IPS-15b (cell line): ENCODE results near the gene ATMIN.

Experiments used
- H3K27me3 ChIP-seq: one replicate; pipeline ENCODE4 v1.6.1; 2013; ENCODE audit warnings: low read length; ENCODE audit not compliant: control insufficient read depth, insufficient read depth
- H3K36me3 ChIP-seq: one replicate; pipeline ENCODE4 v1.6.1; 2013; ENCODE audit warnings: low read length; ENCODE audit not compliant: control insufficient read depth, insufficient read depth
- H3K4me1 ChIP-seq: one replicate; pipeline ENCODE4 v1.6.1; 2013; ENCODE audit warnings: mild to moderate bottlenecking, low read length; ENCODE audit not compliant: control insufficient read depth, insufficient read depth
- H3K4me3 ChIP-seq: one replicate; pipeline ENCODE4 v1.5.1; 2013; ENCODE audit warnings: low read depth, low read length
- H3K9ac ChIP-seq: one replicate; pipeline ENCODE4 v1.6.1; 2013; ENCODE audit warnings: low read depth, mild to moderate bottlenecking, low read length
- H3K9me3 ChIP-seq: one replicate; pipeline ENCODE4 v1.6.1; 2013; ENCODE audit warnings: mild to moderate bottlenecking, low read length; ENCODE audit not compliant: control insufficient read depth, insufficient read depth

ATMIN gene

DNA sequence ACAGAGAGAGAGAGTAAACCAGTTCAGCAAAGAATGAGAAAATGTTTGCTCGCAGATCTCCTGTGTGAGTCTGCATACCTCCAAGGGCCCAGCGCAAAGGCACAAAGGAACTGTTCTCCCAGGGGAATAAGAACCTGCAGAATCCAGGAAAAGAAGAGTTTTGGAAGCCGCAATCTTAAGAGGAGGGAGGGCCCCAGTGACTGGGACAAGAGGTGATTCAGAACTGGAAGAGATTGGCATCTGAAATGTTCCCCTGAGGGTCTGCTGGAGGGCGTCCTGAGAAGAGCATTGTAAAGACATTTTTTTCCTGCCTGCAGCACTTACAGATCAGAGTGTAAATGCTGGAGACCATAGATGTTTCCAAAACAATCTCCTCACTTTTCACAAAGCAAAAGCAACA lies 6.1 kb downstream of the ATMIN start:
- H3K36me3 ChIP-seq = peaks cover 8% of the 10 kb centered on the region
- no peaks in the 10 kb centered on the region for H3K9me3 ChIP-seq
- H3K4me1 ChIP-seq = no peaks in the 10 kb centered on the region

DNA sequence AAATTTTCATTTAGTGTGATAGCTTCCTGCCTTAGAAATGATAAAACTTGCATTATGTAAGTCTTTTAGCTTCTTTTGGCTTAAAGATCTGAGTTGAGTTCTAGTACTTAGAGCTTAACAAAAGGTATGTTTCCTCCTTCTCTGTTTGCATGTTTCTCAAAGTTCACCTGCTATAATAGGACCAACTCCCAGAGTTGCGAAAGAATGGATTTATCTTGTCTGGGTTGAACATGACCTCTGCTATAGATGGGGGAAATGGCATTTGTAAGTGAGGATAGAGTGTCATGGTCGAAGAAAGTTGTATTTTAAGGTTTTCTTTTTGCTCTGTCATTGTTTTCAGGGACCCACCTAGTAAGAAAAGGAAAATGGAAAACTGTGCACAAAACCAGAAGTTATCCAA lies 7.2 kb downstream of the ATMIN start:
- no peaks in the 10 kb centered on the region for H3K27me3 ChIP-seq
- no peaks in the 10 kb centered on the region for H3K4me1 ChIP-seq
- H3K9ac ChIP-seq = no peak overlapping the region
- H3K4me3 ChIP-seq = no peak overlapping the region
- H3K36me3 ChIP-seq = peaks cover 8% of the 10 kb centered on the region
- no peaks in the 10 kb centered on the region for H3K9me3 ChIP-seq

More for the DNA sequence above, 6.1 kb downstream of the ATMIN start:
- Histone ChIP-seq H3K4me3 (no peak overlapping the region), H3K27me3 (no peaks in the 10 kb centered on the region), H3K9ac (no peak overlapping the region)

DNA sequence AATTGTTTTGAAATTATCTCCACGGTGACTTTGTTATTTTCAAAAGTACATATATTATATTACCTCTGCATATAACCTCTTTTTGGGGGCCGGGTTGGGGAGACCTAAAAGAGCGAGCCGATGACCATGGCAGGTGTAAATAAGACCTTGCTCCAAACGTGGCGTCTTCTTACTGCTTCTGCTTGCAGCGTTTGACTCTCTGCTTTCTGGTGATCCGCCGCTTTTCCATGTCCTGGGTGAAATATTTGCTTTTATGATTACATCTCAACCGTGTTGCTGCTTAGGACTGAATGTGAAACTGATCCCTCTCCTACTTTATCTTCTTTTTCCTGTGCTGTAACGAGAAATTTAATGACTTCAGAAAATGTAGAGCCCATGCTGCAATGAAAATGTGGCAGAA lies 18.1 kb downstream of the ATMIN start:
- no peak overlapping the region for H3K9ac ChIP-seq
- no peaks in the 10 kb centered on the region for H3K4me1 ChIP-seq
- H3K9me3 ChIP-seq = no peaks in the 10 kb centered on the region
- no peaks in the 10 kb centered on the region for H3K36me3 ChIP-seq
- no peak overlapping the region for H3K4me3 ChIP-seq
- no peaks in the 10 kb centered on the region for H3K27me3 ChIP-seq

DNA sequence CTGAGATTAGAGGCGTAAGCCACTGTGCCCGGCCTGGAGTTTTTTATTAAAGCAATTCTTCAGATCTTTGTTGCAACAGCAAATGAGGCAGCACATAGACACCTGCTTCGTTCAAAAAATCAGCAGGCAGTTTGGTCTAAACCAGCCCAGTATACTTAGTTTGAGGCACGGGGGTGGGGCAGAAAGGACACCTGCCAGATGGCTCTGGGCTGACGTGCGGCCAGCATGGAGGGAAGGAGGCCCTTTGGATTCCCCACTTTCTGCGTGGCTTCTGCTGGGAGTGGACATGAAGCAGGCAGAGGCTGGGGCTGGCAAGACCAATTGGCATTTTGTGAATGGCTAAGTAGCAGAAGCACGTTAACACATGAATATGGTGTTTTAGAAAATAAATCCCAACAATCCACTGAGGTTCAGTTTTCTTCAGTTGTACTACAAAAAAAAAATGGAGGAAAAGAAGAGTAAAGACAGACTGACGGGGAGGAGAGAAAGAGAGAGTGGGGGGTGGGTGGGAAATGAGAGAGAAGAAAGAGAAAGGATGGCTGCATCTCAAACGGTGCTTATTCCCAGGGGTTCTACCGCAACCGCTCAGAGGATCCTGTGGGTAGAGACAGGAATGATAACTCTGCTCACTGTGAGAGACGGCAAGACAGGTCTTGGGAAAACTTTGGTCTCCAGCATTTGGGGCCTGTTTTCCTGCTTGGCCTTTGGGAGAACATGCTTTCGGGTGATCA lies 25.1 kb downstream of the ATMIN start:
- Histone ChIP-seq H3K4me1 (peaks cover 5% of the 10 kb centered on the region), H3K27me3 (no peaks in the 10 kb centered on the region), H3K9ac (no peak overlapping the region), H3K9me3 (no peaks in the 10 kb centered on the region), H3K4me3 (no peak overlapping the region), H3K36me3 (no peaks in the 10 kb centered on the region)

DNA sequence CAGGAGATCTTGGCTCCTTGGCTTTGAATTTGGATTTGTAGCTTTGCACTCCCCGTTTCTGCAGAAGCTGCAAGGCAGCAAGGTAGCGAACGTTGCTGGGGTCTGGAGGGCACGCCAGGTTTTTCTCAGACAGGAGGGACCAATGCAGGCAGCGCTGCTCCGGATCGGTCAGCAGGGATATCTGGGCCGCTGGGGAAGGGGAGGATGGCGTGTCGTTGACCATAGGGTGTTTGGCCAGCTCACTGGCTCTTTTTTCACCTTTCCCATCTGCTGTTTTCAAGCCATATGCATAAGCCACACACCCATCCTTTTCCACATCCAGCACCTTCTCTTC lies 25.6 kb downstream of the ATMIN start:
- no peaks in the 10 kb centered on the region for H3K36me3 ChIP-seq
- H3K9me3 ChIP-seq = no peaks in the 10 kb centered on the region
- H3K4me1 ChIP-seq = peaks cover 5% of the 10 kb centered on the region
- no peak overlapping the region for H3K9ac ChIP-seq
- no peak overlapping the region for H3K4me3 ChIP-seq
- H3K27me3 ChIP-seq = no peaks in the 10 kb centered on the region

DNA sequence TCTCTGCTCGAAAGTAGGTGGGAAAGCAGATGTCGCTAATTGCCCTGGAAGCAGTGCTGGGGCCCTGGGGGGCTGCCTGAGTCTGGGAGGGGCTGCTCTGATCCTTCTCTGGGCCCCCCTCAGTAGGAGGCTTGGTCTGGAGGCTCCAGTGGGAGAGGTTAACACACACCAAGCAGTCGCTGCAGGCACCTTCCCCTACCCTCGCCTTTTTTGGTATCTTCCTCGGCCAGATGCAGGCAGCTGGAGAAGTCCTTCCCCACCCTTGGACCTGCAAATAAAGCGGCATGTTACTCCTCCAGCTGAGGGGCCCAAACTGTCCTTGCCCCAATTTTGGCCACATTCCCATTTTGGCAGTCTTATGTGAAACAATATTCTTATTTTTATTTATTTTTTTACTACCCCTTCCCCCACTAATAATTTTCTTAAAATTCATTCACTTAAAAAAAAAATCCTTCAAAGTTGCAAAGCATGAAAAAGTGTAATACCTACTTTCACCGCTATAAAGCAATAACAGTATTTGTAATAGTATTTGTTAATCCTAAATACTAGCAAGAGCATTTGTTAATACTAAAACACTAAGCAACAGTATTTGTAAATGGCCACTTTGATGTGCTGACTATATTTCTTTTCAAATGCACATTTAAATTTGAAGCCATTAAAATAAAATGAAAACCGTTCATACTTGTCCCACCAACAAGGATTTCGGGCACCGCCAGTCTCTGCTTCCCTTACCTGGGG lies 26.4 kb downstream of the ATMIN start:
- Histone ChIP-seq H3K4me3 (no peak overlapping the region), H3K27me3 (no peaks in the 10 kb centered on the region), H3K4me1 (peaks cover 5% of the 10 kb centered on the region), H3K9ac (no peak overlapping the region), H3K36me3 (no peaks in the 10 kb centered on the region), H3K9me3 (no peaks in the 10 kb centered on the region)

DNA sequence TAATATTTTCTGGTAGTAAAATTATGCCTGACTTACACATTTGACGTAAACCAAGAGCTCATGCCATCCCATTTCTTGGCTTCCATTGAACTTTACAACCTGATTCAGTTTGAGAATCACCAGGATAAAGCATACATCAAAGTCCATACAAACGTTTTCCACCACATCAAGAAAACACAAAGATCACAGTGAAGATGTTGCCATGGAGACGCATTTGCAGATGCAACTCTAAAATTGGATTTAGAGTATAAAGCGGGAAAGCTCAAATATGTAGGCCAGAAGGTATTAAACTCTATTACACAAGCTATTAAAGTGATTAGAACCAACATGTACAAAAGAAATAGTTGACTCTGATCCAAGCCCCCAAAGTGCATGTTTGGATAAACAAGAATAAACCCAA lies 31.0 kb downstream of the ATMIN start:
- H3K4me1 ChIP-seq = no peaks in the 10 kb centered on the region
- H3K9me3 ChIP-seq = no peaks in the 10 kb centered on the region
- H3K9ac ChIP-seq = no peak overlapping the region
- no peak overlapping the region for H3K4me3 ChIP-seq
- no peaks in the 10 kb centered on the region for H3K27me3 ChIP-seq
- no peaks in the 10 kb centered on the region for H3K36me3 ChIP-seq

DNA sequence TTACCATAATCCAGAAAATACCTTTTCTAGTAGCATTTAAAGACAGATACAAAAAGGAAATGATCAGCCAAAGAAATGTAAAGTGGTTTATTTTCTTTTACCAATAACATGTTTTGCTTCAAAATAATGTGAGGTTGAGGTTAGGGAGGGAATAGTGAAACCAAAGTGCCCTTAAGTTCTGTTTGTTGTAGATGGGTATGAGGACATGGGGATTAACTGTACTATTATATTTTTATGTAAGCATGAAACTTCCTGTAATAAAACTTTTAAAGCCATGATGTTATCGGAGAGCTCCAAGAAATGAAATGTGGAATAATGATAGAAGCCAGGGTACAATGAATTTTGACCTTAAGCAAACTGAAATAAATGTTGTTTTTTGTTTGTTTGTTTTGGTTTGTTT lies 31.5 kb downstream of the ATMIN start:
- no peaks in the 10 kb centered on the region for H3K4me1 ChIP-seq
- no peak overlapping the region for H3K9ac ChIP-seq
- no peaks in the 10 kb centered on the region for H3K9me3 ChIP-seq
- no peaks in the 10 kb centered on the region for H3K27me3 ChIP-seq
- H3K4me3 ChIP-seq = no peak overlapping the region
- no peaks in the 10 kb centered on the region for H3K36me3 ChIP-seq

DNA sequence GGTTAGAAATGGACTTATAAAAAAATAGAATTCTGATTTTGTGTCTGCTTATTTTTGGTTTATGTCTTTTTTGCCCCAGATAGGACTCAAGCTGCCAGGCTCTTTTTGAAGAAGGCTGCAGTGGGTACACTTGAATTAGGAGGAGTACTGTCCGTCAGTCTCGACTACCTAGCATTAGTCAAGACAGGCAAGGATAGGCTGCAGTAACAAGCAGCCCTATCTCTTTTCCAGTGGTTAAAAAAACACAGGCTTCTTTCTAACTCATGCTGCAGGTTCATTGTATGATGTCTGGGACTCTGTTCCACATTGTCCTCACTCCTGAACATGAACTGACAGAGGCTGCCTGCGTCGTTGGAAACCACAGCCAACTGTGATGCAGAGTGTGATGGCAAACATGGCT lies 33.4 kb downstream of the ATMIN start:
- Histone ChIP-seq H3K36me3 (no peaks in the 10 kb centered on the region), H3K4me1 (no peaks in the 10 kb centered on the region), H3K9me3 (no peaks in the 10 kb centered on the region), H3K9ac (no peak overlapping the region), H3K4me3 (no peak overlapping the region), H3K27me3 (no peaks in the 10 kb centered on the region)

DNA sequence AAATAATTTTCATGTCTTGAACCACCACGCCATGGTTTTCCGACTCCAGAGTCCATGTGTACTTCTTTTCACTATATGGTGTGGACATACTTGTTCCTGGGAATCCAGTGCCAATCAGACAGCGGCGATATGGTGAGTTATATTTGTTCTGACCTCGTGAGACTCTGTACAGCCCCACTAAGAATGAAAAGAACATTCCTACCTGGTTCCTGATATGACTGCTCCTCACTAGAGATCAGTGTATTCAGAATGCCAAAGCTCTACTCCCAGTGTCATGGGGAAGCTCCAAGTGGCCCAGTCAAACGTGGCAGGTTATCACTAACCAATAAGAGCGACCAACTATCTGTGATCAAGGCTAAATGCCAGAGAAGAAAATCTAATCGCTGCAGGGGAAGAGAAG lies 35.3 kb downstream of the ATMIN start:
- Histone ChIP-seq H3K9me3 (no peaks in the 10 kb centered on the region), H3K4me3 (no peak overlapping the region), H3K36me3 (no peaks in the 10 kb centered on the region), H3K9ac (no peak overlapping the region), H3K4me1 (no peaks in the 10 kb centered on the region), H3K27me3 (no peaks in the 10 kb centered on the region)

DNA sequence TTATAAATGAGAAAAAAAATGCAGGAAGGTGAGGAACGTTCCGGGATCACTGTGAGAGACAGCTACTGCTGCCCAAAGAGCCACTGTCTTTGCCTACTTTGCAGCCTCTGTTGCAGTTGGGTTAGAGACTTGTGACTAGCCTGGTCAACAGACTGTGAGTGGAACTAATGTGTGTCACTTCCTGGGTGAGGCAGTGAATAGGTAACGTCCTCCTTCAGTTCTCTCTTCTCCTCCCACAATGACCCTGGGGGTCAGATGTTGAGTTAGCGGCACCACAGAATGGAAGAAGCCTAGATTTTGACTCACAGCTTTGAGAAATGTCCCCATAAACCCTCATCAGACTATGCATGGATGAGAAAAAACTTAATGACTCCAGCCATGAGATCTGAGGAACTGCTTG lies 36.2 kb downstream of the ATMIN start:
- H3K36me3 ChIP-seq = no peaks in the 10 kb centered on the region
- no peaks in the 10 kb centered on the region for H3K9me3 ChIP-seq
- H3K27me3 ChIP-seq = no peaks in the 10 kb centered on the region
- no peak overlapping the region for H3K4me3 ChIP-seq
- no peak overlapping the region for H3K9ac ChIP-seq
- no peaks in the 10 kb centered on the region for H3K4me1 ChIP-seq

DNA sequence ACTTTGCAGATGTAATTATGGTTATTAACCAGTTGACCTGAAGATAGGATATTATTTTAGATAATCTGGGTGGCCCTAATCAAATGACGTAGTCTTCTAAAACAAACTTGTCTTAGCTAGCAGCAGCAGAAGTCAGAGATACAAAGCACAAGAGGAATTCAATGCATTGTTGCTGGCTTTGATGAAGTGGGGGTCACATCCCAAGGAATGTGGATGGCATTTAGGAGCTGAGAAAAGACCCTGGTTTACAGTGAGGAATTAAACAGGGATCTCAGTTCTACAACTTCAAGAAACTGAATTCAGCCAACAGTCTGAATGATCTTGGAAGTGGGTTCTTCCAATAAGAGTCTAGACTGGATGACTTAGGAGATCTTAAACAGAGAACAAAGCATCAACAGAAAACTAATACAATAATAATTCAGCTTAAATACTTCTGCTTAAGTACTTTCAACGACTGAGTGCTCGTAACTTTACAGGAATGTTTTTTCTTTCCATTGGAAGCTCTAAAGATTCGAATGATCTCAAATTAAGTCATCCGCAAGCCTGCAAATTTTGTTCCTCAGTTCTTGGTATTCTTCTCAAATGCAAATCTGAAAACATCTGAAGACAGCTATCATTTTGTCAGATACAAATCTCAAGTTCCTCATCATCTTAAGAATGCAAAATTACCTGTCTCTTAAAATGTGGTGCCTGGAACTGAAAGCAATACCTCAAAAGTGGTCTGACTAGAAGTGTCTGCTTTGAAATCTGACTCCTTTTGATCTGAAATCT lies 38.1 kb downstream of the ATMIN start:
- Histone ChIP-seq H3K4me3 (no peak overlapping the region), H3K27me3 (no peaks in the 10 kb centered on the region), H3K4me1 (no peaks in the 10 kb centered on the region), H3K36me3 (no peaks in the 10 kb centered on the region), H3K9me3 (no peaks in the 10 kb centered on the region), H3K9ac (no peak overlapping the region)
